A172 (cell line): ENCODE results near the gene FGD6. TPM values are rescaled to one million over a fixed set of nuclear protein-coding genes. Genes with fewer than 3 reads are reported as not detected.
"Not testable (repeated sequence)": the region's sequence is repeated elsewhere in the genome, so short reads cannot be mapped to it uniquely, and the experiment has no call there.

Experiments
- DNase-seq: peaks from one replicate; pipeline ENCODE4 v3.0.0-alpha.2; 2015; ENCODE audit warnings: low spot score
- total RNA-seq: library from RNA; depleted of rRNA; stranded (reverse); fragments of >200 nt; shearing (Covaris generic); gene quantifications from 2 replicates; pipeline ENCODE4 v1.2.3, GENCODE V29; 2014; rRNA removed

FGD6 gene
- 12.3 and 12.4 TPM in 2 replicates for total RNA-seq

GRCh38 chr12:95217377-95218149 lies at the start of gene FGD6, which contains the start of gene VEZT:
Gene FGD6 (minus strand): TSS chr12:95217467. CDS start chr12:95217240, 227 bp downstream.
Gene VEZT (plus strand): TSS chr12:95217807. CDS start chr12:95217851, 44 bp downstream.
- DNase-seq: peak; percentile 96

GRCh38 chr12:95266254-95266653 lies 49.0 kb upstream of the FGD6 start:
- no peak for DNase-seq

GRCh38 chr12:95265765-95266164 lies 48.5 kb upstream of the FGD6 start:
- no peak for DNase-seq

GRCh38 chr12:95262808-95263207 lies 45.5 kb upstream of the FGD6 start:
- DNase-seq: no peak

- DNase-seq: no peak
These were observed 43.8 kb upstream of the FGD6 start for GRCh38 chr12:95261109-95261508.

- no peak for DNase-seq
These were observed 42.1 kb upstream of the FGD6 start for GRCh38 chr12:95259368-95259767.

- DNase-seq: no peak
These were observed 41.5 kb upstream of the FGD6 start for GRCh38 chr12:95258803-95259202.

GRCh38 chr12:95258151-95258550 lies 40.9 kb upstream of the FGD6 start:
- DNase-seq: no peak

- DNase-seq: no peak
These were observed 40.3 kb upstream of the FGD6 start for GRCh38 chr12:95257541-95257940.

GRCh38 chr12:95253386-95253785 lies 36.1 kb upstream of the FGD6 start:
- DNase-seq: no peak

GRCh38 chr12:95248604-95249360 lies 31.5 kb upstream of the FGD6 start:
- no peak for DNase-seq

GRCh38 chr12:95248095-95248494 lies 30.8 kb upstream of the FGD6 start:
- DNase-seq: no peak

GRCh38 chr12:95244350-95244749 lies 27.1 kb upstream of the FGD6 start:
- DNase-seq: no peak

- no peak for DNase-seq
These were observed 26.4 kb upstream of the FGD6 start for GRCh38 chr12:95243497-95244183.

- DNase-seq: no peak
These were observed 24.7 kb upstream of the FGD6 start for GRCh38 chr12:95241761-95242506.

- DNase-seq: not testable (repeated sequence)
These were observed 23.9 kb upstream of the FGD6 start for GRCh38 chr12:95241138-95241537.

GRCh38 chr12:95240556-95240955 lies 23.3 kb upstream of the FGD6 start:
- no peak for DNase-seq

GRCh38 chr12:95239835-95240234 lies 22.6 kb upstream of the FGD6 start:
- not testable (repeated sequence) for DNase-seq

GRCh38 chr12:95239216-95239615 lies 21.9 kb upstream of the FGD6 start:
- DNase-seq: no peak

GRCh38 chr12:95238150-95238549 lies 20.9 kb upstream of the FGD6 start:
- DNase-seq: no peak

- no peak for DNase-seq
These were observed 20.0 kb upstream of the FGD6 start for GRCh38 chr12:95237315-95237714.

GRCh38 chr12:95235621-95236020 lies 18.4 kb upstream of the FGD6 start:
- not testable (repeated sequence) for DNase-seq
